CD4-positive, alpha-beta T cell treated with Interleukin-17A for 1 hour (primary cell): ENCODE measurements around the gene CHRNA4.
A peak's percentile ranks its signal among the peaks of the same experiment; 100 is the strongest.
"Not testable (repeated sequence)": the region's sequence is repeated elsewhere in the genome, so short reads cannot be mapped to it uniquely, and the experiment has no call there.

Source experiments
- DNase-seq: peaks from one replicate; pipeline ENCODE4 v3.0.0-alpha.2; 2020

Gene CHRNA4

DNA sequence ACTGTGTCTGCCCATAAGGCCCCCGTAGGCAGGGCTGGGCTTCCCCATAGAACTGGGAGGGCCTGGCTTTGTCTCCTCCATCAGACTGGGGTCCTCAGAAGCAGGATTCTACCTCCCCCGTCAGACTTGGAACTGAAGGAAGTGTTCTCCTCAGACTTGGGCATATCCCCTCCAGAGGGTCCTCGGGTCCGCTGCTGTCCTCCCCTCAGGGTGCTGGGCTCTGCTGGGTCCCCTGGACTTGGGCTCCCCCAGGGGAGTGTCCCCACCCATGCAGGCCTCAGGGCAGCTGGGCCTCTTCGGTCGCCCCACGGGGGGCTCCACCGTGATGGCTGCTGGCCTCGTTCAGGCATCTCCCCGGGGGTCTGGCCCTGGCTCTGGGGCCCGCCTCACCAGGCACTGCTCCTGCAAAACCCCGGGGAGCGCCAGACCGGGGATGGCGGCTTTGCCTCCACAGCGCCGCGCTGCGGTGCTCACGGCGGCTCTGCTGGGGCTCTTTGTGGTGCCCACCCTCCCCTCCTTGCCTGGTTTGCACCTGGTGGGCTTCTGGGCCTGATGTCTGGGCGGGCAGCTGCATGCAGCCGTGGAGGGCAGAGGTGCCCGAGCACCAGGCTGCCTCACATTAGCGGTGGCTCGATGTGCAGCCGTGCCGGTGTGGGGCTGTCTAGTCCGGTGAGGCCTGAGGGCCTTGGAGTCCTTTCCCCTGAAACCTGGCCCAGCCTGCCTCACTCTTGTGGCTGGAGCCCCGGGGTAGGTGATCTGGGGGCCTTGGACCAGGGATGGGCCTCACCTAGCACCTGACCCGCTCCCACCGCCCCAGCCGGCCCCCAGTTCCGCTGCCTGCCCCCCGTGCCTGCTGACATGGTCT, 54.2 kb downstream of the CHRNA4 start:
- DNase-seq, result no peak

DNA sequence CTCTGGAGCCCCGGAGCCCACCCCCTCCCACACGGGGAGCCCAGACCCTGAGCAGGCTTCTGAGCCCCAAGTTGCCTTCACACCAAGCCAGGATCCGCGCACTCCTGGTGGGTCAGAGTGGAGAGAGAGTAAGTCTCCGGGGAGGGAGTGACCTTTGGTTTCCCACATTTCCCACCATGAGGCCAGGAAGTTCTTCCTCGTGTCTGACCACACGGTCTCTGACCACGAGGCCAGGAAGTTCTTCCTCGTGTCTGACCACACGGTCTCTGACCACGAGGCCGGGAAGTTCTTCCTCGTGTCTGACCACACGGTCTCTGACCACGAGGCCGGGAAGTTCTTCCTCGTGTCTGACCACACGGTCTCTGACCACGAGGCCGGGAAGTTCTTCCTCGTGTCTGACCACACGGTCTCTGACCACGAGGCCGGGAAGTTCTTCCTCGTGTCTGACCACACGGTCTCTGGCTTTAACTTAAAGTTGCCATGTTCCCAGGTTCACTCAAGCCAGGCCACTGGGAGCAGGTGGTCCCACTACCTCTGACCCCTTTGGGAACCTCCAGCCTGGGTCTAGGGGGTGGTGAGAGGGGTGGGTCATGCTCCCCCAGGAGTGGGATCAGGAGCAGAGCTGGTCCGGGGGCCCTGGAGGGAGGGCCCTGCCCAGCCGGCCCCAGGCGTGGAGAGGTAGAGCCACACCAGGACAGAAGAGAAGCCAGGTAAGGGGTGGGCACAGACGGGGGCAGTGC, 55.0 kb downstream of the CHRNA4 start:
- not testable (repeated sequence) for DNase-seq

DNA sequence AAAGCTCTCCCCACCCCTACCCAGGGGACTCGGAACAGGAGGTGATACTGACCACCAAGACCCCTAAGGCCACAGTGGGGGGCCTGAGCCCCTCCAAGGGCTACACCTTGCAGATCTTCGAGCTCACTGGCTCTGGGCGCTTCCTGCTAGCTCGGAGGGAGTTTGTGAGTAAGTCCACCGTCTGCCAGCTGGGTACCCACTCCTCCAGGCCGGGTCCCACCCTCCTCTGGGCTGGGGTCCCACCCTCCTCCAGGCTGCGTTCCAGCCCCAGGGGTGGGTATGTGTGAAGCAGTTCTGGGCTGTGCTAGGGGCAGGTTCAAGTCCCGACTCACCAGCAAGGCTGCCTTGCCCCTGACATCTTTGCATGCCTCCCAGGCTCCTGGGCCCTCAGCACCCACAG, 55.8 kb downstream of the CHRNA4 start:
- no peak for DNase-seq

DNA sequence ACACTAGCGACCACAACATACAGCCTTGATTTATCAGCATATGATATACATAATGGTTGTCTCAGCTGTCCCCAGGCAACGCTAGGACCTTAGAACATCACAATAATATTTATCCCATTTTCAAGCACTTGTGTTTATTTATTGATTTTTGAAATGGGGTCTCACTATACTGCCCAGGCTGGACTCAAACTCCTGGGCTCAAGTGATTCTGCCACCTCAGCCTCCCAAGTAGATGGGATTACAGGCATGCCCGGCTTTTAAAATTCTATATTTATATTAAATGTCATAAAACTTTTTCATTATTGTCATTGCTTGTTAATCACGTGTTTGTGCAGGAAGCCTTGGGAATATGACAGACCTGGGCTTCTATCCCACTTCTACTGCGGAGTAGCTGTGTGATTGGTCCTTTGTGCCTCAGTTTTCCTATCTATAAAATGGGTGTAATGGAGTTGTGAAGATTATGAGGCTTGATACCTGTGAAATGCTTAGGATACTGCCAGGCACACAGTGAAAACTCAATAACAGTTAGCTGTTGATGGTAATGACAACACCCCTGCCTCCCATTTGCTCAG, 58.0 kb downstream of the CHRNA4 start:
- no peak for DNase-seq

DNA sequence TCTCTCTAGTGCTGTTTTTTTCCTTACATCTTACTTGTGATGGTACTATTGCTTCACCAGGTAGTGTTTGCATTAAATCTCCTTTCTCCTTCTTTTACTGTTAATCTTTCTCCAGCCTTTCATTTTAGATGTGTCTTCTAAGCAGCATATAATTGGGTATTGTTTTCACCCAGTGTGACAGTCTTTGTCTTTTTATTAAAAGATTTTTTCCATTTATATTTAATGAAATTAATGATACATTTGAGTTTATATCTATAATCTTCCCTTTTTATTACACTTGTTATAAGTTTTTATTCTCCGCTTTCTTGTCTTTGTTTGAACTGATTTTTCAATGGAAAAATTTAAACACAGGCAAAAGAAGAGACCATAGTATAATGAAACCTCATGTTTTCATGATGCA, 59.5 kb downstream of the CHRNA4 start:
- no peak for DNase-seq

DNA sequence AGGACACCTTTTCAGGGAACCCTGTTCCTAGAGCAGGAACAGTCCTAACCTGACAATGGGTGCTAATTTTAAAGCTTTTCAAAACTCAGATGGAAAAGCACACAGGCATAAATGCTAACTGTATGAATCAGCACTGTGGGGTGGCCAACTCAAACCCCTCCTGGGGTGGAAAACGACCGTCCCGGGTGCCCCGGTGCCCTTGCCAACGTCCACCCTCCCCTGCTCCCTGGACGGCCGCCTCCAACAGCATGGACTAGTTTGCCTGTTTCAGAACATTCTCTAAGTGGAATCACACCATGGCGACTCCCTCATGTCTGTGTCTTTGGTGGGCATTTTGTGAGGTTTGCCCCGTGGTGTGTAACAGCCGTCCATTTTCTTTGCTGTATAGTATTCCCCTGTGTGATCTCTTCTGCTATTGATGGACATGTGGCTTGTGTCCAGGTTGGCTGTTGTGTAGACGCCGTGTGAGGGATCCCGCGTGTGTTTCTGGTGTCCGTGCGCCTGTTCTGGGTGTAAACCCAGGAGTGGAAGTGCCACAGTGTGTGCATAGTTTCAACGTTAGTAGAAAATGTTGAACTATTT, 62.3 kb downstream of the CHRNA4 start:
- DNase-seq, result no peak

DNA sequence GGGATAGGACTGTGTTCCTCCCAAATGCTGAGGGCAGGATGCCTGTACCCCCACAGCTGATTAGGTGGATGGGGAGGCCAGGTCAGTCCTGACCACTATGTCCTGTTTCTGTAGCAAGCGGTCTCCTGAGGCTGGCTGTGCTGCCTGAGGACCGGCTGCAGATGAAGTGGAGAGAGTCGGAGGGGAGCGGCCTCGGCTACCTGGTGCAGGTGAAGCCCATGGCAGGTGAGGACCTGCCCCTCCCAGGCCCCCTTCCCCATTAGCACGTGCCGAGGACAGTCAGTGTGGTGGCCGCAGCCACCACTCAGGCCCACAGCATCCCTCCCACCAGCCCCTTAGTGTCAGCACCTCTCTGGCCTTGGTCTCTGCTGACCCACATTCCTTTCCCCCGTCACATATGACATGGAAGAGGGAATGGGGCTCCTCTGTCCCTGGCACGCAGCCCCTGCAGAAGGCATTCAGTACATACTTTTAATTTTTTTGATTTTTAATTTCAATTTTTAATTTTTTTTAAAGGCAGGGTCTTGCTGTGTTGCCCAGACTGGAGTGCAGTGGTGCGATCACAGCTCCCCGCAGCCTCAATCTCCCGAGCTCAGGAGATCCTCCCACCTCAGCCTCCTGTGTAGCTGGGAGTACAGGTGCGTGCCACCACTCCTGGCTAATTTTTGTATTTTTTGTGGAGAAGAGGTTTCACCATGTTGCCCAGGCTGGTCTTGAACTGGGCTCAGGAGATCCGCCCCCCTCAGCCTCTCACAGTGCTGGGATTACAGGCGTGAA, 63.2 kb downstream of the CHRNA4 start:
- DNase-seq, result no peak

DNA sequence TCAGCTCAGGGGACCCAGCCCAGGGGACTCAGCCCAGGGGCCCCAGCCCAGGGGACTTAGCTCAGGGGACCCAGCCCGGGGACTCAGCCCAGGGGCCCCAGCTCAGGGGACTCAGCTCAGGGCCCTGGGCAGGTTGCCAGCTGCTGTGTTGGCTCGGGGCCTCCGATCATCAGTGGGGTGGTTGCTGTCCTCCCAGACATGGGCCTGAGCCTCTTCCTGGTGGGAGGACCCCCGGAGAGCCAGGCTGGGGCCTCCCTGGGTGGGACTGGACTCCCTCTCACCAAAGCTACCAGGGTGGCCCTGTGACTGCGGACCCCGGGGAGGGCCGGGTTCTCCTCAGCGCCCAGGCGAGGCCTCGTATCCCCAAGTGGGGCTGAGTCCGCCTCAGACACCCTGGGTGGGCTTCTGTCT, 63.8 kb downstream of the CHRNA4 start:
- no peak for DNase-seq

DNA sequence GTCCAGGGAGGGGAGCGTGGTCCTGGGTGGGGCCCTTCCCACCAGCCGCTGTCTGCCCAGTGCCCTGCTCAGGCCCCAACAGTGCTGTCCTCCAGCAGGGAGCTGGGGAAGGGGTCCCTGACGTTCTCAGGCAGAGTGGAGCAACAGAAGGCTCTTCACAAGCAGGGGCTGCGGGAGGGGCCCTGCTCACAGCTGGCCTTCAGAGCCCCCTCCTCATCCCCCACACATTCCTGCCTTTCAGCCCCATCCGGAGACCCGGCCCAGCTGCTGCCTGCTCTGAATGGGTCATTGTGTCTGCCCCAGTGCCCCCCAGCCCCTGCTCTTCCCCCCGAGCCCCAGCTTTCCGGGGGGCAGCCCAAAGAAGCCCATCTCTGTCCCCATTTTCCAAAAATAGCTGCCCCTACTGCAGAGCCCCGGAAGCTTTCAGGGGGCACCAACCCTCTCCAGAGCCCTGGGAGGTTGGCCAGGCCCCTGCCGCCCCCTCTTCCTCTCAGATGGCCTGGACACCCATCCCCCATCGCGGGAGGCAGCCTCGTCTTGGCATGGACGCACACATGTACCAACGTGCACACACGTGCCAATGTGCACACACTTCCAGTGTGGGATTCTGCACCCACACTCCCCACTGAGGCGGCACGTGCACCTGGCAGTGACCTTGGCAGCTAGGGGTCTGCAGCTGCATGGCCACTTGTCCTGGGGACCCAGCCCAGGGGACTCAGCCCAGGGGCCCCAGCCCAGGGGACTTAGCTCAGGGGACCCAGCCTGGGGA, 64.4 kb downstream of the CHRNA4 start:
- no peak for DNase-seq

DNA sequence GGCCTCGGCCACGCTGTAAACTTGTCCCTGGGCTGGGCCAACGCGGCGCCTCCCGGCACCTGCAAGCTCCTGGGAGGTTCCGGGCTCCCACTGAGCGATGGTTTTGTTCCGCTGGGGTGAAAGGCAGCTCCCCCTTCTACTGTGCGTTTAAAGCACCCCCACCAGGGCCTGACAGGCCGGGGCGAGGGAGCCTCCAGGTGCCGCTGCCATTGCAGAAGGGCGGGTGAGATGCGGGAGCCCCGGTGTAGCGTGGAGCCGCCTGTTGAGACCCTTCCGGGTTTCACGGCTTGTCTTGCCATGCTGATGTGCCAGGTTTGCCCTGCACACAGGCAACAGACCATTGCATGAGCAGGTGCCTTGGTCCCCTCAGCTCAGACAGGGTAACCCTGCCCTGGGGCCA, 65.3 kb downstream of the CHRNA4 start:
- no peak for DNase-seq

DNA sequence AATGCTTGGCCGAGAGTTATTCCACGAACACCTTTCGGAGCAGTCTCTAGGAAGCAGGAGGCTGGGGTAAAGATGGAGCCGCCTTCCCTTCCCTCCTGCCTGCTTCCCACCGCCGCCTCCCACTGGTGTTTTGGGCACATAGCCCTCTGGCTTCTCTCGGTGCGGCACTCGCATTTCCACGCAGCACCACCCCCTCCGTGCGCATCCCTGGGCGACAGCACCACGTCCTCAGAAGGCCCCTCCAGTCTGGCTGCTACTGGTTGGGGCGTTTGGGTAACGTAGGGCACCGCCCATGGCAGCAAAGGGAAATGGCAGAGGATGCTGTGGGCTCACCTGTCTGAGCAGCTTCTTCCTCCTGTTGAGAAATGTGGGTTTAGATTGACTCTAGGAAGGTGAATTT, 65.7 kb downstream of the CHRNA4 start:
- peak; percentile 31 for DNase-seq

DNA sequence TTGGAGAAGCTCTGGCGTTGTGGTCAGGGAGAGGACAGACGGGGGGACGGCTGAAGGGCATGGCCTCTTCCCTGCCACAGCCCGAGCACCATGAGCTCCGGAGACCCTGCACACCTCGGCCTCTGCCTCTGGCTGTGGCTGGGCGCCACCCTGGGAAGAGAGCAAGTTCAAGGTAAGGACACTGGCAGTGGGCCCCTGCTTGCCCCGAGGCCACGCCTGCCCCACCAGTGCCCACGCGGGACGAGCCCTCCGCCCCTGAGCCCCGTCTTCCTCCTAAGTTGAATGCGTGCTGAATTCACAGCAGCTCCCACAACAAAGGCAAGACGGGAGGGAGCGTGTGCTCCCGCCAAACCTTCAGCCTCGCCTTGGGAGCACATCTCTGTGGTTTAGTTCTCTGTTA, 66.1 kb downstream of the CHRNA4 start:
- no peak for DNase-seq

DNA sequence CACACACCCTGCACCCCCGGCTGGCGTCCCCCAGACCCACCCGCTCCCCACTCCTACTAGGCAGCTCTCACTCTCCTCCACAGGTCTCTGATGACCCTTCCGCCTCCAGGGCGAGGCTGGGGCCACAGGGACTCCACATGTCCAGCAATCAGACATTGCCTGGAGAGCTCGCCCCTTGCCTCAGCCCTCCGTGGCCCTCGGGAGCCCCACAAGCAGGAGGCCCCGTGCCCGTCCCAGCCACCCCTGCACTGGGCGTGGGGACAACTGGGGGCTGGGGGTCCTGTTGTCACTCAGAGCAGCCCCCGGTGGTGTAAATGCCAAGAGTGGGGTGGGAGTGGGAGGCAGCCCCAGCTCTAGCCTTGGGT, 66.6 kb downstream of the CHRNA4 start:
- no peak for DNase-seq

DNA sequence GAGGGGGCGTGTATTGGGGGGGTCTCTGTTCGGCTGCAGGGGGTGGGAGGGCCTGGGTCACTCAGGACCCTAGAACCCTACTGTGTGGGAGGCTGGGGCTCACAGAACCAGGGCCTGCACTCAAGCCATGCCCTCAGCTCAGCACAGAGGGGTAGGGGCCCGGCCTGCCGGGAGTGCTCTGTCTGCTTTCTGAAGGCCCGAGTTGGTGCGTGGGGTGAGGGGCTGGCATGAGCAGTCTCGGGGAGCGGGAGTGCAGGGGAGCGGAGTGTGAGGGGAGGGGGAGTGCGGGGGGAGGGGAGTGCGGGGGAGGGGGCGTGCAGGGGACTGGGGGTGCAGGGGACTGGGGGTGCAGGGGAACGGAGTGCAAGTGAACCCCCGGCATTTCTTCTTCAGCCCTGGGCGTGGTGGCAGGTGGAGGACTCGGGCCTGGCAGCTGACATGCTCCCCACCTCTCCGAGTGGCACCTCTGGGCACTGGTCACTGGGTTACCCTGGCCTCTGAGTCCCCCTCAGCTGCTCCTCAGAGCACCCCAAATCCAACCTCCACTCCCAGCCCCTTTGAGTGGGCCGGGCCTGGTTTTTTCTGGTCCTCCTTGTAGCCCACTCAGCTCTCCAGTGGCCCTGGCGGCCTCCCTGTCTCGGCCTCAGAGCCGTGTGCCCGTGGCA, 67.1 kb downstream of the CHRNA4 start:
- no peak for DNase-seq

DNA sequence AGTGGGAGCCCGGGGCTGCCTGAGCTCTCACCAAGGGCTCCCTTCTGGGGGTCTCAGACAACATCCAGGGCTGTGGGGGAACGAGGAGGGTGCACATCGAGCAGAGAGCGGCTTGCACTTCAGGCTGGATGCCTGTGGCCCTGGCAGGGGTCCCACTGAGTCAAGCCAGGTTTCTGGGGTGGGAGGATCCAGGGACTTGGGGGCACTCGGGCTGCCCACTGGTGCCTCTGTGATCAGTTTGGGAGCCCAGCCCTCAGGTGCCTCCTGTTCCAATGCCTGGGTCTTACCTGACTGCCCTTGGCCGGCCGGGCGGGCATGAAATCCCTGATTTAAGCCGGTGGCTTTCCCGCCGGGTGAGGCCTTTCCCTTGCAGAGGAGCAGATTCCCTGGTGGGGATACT, 67.7 kb downstream of the CHRNA4 start:
- DNase-seq, result no peak
